Heart left ventricle (tissue), 16 donors: ENCODE data around the gene COCH. TPM values are rescaled to one million over a fixed set of nuclear protein-coding genes. Genes with fewer than 3 reads are reported as not detected.

Source experiments
- ATAC-seq, 4 donors: fragments of 200-7000 bp; cut with Tn5 transposase; one replicate each; pipeline ENCODE4 v1.9.1; 2020 to 2022; ENCODE audit warnings: moderate library complexity in 4 of 4, mild to moderate bottlenecking in 3 of 4, moderate number of reproducible peaks in 1 of 4
- DNase-seq, 5 donors: peaks; one replicate each; pipeline ENCODE4 v3.0.0-alpha.2; 2020
- H3K27ac ChIP-seq, 12 donors: fragments of 200-600 bp; sonication (generic) in 4 of 12; one replicate each; pipeline versions ENCODE4 v1.5.0 to v1.8.0; 2016 to 2022; ENCODE audit warnings: mild to moderate bottlenecking in 2 of 12
- H3K27me3 ChIP-seq, 9 donors: fragments of 200-600 bp; sonication (generic) in 2 of 9; one replicate each; pipeline versions ENCODE4 v1.5.1 to v1.8.0; 2016 to 2022; ENCODE audit warnings: mild to moderate bottlenecking in 3 of 9
- H3K36me3 ChIP-seq, 9 donors: fragments of 200-600 bp; sonication (generic) in 2 of 9; one replicate each; pipeline versions ENCODE4 v1.5.0 to v1.8.0; 2018 to 2022; ENCODE audit warnings: mild to moderate bottlenecking in 2 of 9
- H3K4me1 ChIP-seq, 12 donors: fragments of 200-600 bp; sonication (generic) in 4 of 12; one replicate each; pipeline versions ENCODE4 v1.5.0 to v1.8.0; 2016 to 2022; ENCODE audit warnings: mild to moderate bottlenecking in 3 of 12
- H3K4me3 ChIP-seq, 12 donors: fragments of 200-600 bp; sonication (generic) in 4 of 12; one replicate each; pipeline versions ENCODE4 v1.5.0 to v1.8.0; 2017 to 2022; ENCODE audit warnings: mild to moderate bottlenecking in 9 of 12, moderate library complexity in 4 of 12
- H3K9me3 ChIP-seq, 12 donors: fragments of 200-600 bp; sonication (generic) in 4 of 12; one replicate each; pipeline versions ENCODE4 v1.5.0 to v1.8.0; 2016 to 2022; ENCODE audit warnings: mild to moderate bottlenecking in 1 of 12
- CTCF ChIP-seq, 12 donors: fragments of 200-600 bp; sonication (generic) in 4 of 12; IDR thresholded peaks; one replicate each; pipeline versions ENCODE4 v1.5.0 to v1.8.0; 2018 to 2022; ENCODE audit warnings: antibody characterized with exemption in 12 of 12, mild to moderate bottlenecking in 5 of 12
- POLR2A ChIP-seq, 2 donors: fragments of 450-650 bp; IDR thresholded peaks; one replicate each; pipeline ENCODE4 v1.6.1; 2017; ENCODE audit warnings: antibody characterized with exemption in 2 of 2, mild to moderate bottlenecking in 2 of 2, moderate library complexity in 2 of 2
- WGBS, 4 donors: extraction: QIAGEN DNeasy Blood & Tissue Kit in 2 of 4; methylation state at CpG; one replicate each; pipeline versions ENCODE4 v1.1.5 to v1.1.7; 2013 to 2018; 5-methylcytosine and 5-hydroxymethylcytosine counted together
- intact Hi-C, 10 donors: fragments of 100-400 bp; cut with DNase I; formaldehyde crosslinking; loops; one replicate each; pipeline versions ENCODE4 v1.11.1 to v1.14.2; 2022
- polyA plus RNA-seq, 2 donors: library from polyadenylated mRNA; stranded (reverse); fragments of 200-250 nt; gene quantifications; one replicate each; pipeline ENCODE4 v1.2.3, GENCODE V29; 2013
- total RNA-seq, 9 donors: library from RNA; depleted of rRNA in 2 of 9; stranded (reverse); fragments of >200 nt in 2 of 9; fragmentation: NEBNext Ultra II Directional in 3 of 9; extraction: Animal tissue kit (Norgen Biotek cat#: 25700) in 3 of 9; gene quantifications; one replicate each; pipeline versions ENCODE4 v1.1.0 to v1.2.4, GENCODE V29; 2016 to 2023
- donor health status: ischemic (EF 13 %, LVEDD 7.1; RV severe dilation, severe dysfunction).
- donor health status: healthy with polysubstance abuse.
- donor health status: DM: no; HTN: yes; CAD: no.
- donor health status: DM: no; HTN: no; CAD: no.
- donor health status: ischemic (EF 25% LVEDD 6.9; RV normal size, moderate dysfunction).
- donor health status: ischemic (EF 25% LVEDD 5.7; RV mildly dilated, moderate dysfunction).
- donor health status: healthy.
- donor health status: DM: yes; HTN: yes; CAD: no.
- donor health status: ischemic (EF 35%, LVEDD 5.7; RV mildly dilated, moderate dysfunction).
- donor health status: nonischemic (EF 11% LVEDD 7.7; RV severe dilation, severe dysfunction).
- donor health status: DM: yes; HTN: yes; CAD: no.
- donor health status: PGD.
- donor health status: ischemic (EF 29% LVEDD 5.4; RV normal size, mild dysfunction).
- donor health status: nonischemic (EF 23%, LVEDD 6.1; RV moderate dilation, normal function).

Gene COCH
- total and polyA plus RNA-seq, 11 donors, result 0.23 to 1.6 (median 0.65) TPM

GRCh38 chr14:30883508-30884294, 9.3 kb downstream of the COCH start:
- TF ChIP-seq CTCF (IDR thresholded peaks at IDR 0.05), result no peak
- TF ChIP-seq POLR2A (IDR thresholded peaks at IDR 0.05), result no peak
- intact Hi-C loops, result no loop called here
- Histone ChIP-seq H3K27ac (no peak overlapping the region), H3K9me3 (no peaks in the 10 kb centered on the region), H3K4me3 (no peak overlapping the region), H3K4me1 (no peaks in the 10 kb centered on the region), H3K27me3 (no peaks in the 10 kb centered on the region), H3K36me3 (no peaks in the 10 kb centered on the region)
- 71 to 90% (median 85%) methylated on average over 6 of the region's 6 CpGs for WGBS, 4 donors
- ATAC-seq (no peak), DNase-seq (no peak)

- DNase-seq (no peak), ATAC-seq (no peak)
- no peaks in the 10 kb centered on the region for H3K4me1 ChIP-seq
- H3K36me3 ChIP-seq, result no peaks in the 10 kb centered on the region
- H3K27ac ChIP-seq, result no peak overlapping the region
- no peaks in the 10 kb centered on the region for H3K9me3 ChIP-seq
- TF ChIP-seq POLR2A (IDR thresholded peaks at IDR 0.05) (no peak), CTCF (IDR thresholded peaks at IDR 0.05) (no peak)
- WGBS, 4 donors, result 79 to 88% (median 83%) methylated on average over 3 of the region's 3 CpGs
- H3K4me3 ChIP-seq, result no peak overlapping the region
- intact Hi-C loops, result no loop called here
- H3K27me3 ChIP-seq, result no peaks in the 10 kb centered on the region
Measured at GRCh38 chr14:30884901-30885300, 10.5 kb downstream of the COCH start.

GRCh38 chr14:30885840-30886740, 11.7 kb downstream of the COCH start:
- H3K27ac ChIP-seq, result no peak overlapping the region
- no peak for ATAC-seq
- TF ChIP-seq CTCF (IDR thresholded peaks at IDR 0.05) (no peak), POLR2A (IDR thresholded peaks at IDR 0.05) (no peak)
- DNase-seq, result no peak
- H3K4me3 ChIP-seq, result no peak overlapping the region
- WGBS, 4 donors, result 91 to 96% (median 92%) methylated on average over 7 of the region's 7 CpGs
- H3K36me3 ChIP-seq, result no peaks in the 10 kb centered on the region
- no peaks in the 10 kb centered on the region for H3K9me3 ChIP-seq
- no peaks in the 10 kb centered on the region for H3K4me1 ChIP-seq
- H3K27me3 ChIP-seq, result no peaks in the 10 kb centered on the region
- intact Hi-C loops, result no loop called here
